ENCODE results near the gene SYMPK.

Gene SYMPK

DNA sequence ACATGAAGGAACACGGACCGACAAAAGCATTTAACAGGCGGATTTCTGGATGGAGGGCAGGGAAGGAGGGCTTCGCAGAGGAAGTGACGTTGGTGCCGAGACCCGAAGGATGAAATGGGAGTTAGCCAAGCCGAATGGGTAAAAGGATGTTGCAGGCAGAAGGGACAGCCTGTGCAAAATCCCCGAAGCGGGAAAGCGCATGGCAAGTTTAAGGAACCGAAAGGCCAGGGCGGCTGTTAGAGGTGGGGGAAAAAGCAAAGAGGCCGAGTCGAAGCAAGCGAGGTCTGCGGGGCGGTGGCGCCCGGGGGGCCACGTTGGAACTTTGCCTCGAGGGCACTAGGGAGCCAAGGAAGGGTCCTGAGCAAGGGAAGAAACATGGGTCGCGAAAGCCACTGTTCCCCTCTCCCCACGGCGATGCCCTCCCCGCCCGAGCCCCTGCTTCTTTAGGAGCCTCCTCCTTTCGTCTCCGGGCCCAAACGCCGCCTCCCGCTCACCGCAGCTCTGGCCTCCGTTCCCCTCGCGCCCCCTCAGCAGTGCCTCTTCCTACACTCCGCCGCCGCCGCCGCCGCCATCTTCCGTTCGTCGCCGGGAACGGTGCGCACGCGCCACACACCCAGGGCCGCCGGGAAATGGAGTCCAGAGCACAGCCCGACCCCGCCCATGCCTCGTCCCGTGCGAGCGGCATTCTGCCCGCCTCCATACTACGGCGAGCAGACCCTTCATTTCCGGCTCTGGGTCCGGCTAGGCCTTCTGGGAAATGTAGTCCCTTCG is at the start of gene SYMPK (continued):
- TF ChIP-seq, protein P1, sequence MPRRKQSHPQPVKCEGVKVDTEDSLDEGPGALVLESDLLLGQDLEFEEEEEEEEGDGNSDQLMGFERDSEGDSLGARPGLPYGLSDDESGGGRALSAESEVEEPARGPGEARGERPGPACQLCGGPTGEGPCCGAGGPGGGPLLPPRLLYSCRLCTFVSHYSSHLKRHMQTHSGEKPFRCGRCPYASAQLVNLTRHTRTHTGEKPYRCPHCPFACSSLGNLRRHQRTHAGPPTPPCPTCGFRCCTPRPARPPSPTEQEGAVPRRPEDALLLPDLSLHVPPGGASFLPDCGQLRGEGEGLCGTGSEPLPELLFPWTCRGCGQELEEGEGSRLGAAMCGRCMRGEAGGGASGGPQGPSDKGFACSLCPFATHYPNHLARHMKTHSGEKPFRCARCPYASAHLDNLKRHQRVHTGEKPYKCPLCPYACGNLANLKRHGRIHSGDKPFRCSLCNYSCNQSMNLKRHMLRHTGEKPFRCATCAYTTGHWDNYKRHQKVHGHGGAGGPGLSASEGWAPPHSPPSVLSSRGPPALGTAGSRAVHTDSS (tag by site-specific recombination; IDR thresholded peaks at IDR 0.05): no peak
- TF ChIP-seq ZNF423 (tag by site-specific recombination; IDR thresholded peaks at IDR 0.05): no peak
- TF ChIP-seq, protein P2, sequence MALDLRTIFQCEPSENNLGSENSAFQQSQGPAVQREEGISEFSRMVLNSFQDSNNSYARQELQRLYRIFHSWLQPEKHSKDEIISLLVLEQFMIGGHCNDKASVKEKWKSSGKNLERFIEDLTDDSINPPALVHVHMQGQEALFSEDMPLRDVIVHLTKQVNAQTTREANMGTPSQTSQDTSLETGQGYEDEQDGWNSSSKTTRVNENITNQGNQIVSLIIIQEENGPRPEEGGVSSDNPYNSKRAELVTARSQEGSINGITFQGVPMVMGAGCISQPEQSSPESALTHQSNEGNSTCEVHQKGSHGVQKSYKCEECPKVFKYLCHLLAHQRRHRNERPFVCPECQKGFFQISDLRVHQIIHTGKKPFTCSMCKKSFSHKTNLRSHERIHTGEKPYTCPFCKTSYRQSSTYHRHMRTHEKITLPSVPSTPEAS (tag by site-specific recombination; IDR thresholded peaks at IDR 0.05): no peak; the same call in 1 of the 2 replicates
- TF ChIP-seq, protein P3, sequence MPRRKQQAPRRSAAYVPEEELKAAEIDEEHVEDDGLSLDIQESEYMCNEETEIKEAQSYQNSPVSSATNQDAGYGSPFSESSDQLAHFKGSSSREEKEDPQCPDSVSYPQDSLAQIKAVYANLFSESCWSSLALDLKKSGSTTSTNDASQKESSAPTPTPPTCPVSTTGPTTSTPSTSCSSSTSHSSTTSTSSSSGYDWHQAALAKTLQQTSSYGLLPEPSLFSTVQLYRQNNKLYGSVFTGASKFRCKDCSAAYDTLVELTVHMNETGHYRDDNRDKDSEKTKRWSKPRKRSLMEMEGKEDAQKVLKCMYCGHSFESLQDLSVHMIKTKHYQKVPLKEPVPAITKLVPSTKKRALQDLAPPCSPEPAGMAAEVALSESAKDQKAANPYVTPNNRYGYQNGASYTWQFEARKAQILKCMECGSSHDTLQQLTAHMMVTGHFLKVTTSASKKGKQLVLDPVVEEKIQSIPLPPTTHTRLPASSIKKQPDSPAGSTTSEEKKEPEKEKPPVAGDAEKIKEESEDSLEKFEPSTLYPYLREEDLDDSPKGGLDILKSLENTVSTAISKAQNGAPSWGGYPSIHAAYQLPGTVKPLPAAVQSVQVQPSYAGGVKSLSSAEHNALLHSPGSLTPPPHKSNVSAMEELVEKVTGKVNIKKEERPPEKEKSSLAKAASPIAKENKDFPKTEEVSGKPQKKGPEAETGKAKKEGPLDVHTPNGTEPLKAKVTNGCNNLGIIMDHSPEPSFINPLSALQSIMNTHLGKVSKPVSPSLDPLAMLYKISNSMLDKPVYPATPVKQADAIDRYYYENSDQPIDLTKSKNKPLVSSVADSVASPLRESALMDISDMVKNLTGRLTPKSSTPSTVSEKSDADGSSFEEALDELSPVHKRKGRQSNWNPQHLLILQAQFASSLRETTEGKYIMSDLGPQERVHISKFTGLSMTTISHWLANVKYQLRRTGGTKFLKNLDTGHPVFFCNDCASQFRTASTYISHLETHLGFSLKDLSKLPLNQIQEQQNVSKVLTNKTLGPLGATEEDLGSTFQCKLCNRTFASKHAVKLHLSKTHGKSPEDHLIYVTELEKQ (tag by site-specific recombination; IDR thresholded peaks at IDR 0.05; ENCODE audit: borderline replicate concordance): no peak
- 0 out of 2 replicates have a peak, but pooled peaks have one; percentile 72 for TF ChIP-seq ZFP69B (tag by site-specific recombination; IDR thresholded peaks at IDR 0.05)
- no peak for TF ChIP-seq ZNF48 (tag by site-specific recombination; IDR thresholded peaks at IDR 0.05)
- no peak for TF ChIP-seq BCL11A (tag by site-specific recombination; IDR thresholded peaks at IDR 0.05; ENCODE audit: low read depth)
- TF ChIP-seq TCF7L2 (IDR thresholded peaks at IDR 0.05; ENCODE audit: borderline replicate concordance, low read depth, low read length): peak; percentile 85; the same call in 1 of the 2 replicates
- no peak for TF ChIP-seq GLI2 (tag by site-specific recombination; IDR thresholded peaks at IDR 0.05; ENCODE audit: borderline replicate concordance, low read depth)
- TF ChIP-seq OSR2 (tag by site-specific recombination; IDR thresholded peaks at IDR 0.05): no peak
- no peak for TF ChIP-seq ZNF140 (tag by site-specific recombination; IDR thresholded peaks at IDR 0.05)
- TF ChIP-seq, protein P4, sequence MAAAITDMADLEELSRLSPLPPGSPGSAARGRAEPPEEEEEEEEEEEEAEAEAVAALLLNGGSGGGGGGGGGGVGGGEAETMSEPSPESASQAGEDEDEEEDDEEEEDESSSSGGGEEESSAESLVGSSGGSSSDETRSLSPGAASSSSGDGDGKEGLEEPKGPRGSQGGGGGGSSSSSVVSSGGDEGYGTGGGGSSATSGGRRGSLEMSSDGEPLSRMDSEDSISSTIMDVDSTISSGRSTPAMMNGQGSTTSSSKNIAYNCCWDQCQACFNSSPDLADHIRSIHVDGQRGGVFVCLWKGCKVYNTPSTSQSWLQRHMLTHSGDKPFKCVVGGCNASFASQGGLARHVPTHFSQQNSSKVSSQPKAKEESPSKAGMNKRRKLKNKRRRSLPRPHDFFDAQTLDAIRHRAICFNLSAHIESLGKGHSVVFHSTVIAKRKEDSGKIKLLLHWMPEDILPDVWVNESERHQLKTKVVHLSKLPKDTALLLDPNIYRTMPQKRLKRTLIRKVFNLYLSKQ (tag by site-specific recombination; IDR thresholded peaks at IDR 0.05; ENCODE audit: borderline replicate concordance): no peak
- peak; percentile 67 for TF ChIP-seq KLF1 (tag by site-specific recombination; IDR thresholded peaks at IDR 0.05)
- peak; percentile 57 for TF ChIP-seq ZXDB (tag by site-specific recombination; IDR thresholded peaks at IDR 0.05)
- no peak for TF ChIP-seq ZNF354C (tag by site-specific recombination; IDR thresholded peaks at IDR 0.05; ENCODE audit: borderline replicate concordance, low read depth)
- TF ChIP-seq ZFP3 (tag by site-specific recombination; IDR thresholded peaks at IDR 0.05; ENCODE audit: low read depth): 0 out of 2 replicates have a peak, but pooled peaks have one; percentile 33
- TF ChIP-seq ZBTB26 (tag by site-specific recombination; optimal IDR thresholded peaks at IDR 0.05): peak; percentile 87
- peak; percentile 90 for TF ChIP-seq SP2 (tag by site-specific recombination; IDR thresholded peaks at IDR 0.05)
- TF ChIP-seq ZNF510 (tag by site-specific recombination; IDR thresholded peaks at IDR 0.05; ENCODE audit: insufficient replicate concordance): no peak
- TF ChIP-seq ZNF707 (tag by site-specific recombination; IDR thresholded peaks at IDR 0.05): no peak
- TF ChIP-seq ZBTB48 (tag by site-specific recombination; IDR thresholded peaks at IDR 0.05): peak; percentile 75; the same call in 1 of the 2 replicates
- TF ChIP-seq ZNF157 (tag by site-specific recombination; IDR thresholded peaks at IDR 0.05): no peak
- TF ChIP-seq ZNF366 (tag by site-specific recombination; conservative IDR thresholded peaks at IDR 0.05): peak; percentile 98
- 0 out of 2 replicates have a peak, but pooled peaks have one; percentile 74 for TF ChIP-seq ZSCAN5A (tag by site-specific recombination; IDR thresholded peaks at IDR 0.05)
- no peak; the same call in 1 of the 2 replicates for TF ChIP-seq ZBTB8A (tag by site-specific recombination; IDR thresholded peaks at IDR 0.05)
- TF ChIP-seq ZNF747 (tag by site-specific recombination; IDR thresholded peaks at IDR 0.05): no peak
- no peak for TF ChIP-seq PRDM6 (tag by site-specific recombination; IDR thresholded peaks at IDR 0.05)

Data from HEK293 (cell line).